ENCODE results near the gene SOX6. TPM values are rescaled to one million over a fixed set of nuclear protein-coding genes. Genes with fewer than 3 reads are reported as not detected.

Gene SOX6
- total and polyA plus RNA-seq, 2 experiments from 2014 or later, result 0.03 to 0.66 TPM

- no peak for TF ChIP-seq EZH2phosphoT487 (IDR thresholded peaks at IDR 0.05; ENCODE audit: unreplicated experiment)
- no peak for TF ChIP-seq ZNF462 (CRISPR knock-in tag; IDR thresholded peaks at IDR 0.05)
- no peak for TF ChIP-seq CREB1 (CRISPR knock-in tag; IDR thresholded peaks at IDR 0.05; ENCODE audit: low read depth)
- no peak for TF ChIP-seq POLR2AphosphoS5 (IDR thresholded peaks at IDR 0.05; ENCODE audit: low read depth)
- TF ChIP-seq CTCF (conservative IDR thresholded peaks at IDR 0.05; ENCODE audit: low read depth in 2 of 2), result no peak
- H3K4me1 ChIP-seq (ENCODE audit: insufficient read depth), result no peaks in the 10 kb centered on the region
- no peaks in the 10 kb centered on the region for H3K36me3 Mint-ChIP-seq (ENCODE audit: low read depth)
- no peaks in the 10 kb centered on the region for H3K9me2 ChIP-seq (ENCODE audit: insufficient read depth)
- ATAC-seq (no peak), DNase-seq (ENCODE audit: low spot score) (no peak)
- no peak overlapping the region for H3K4me3 Mint-ChIP-seq
- no peak overlapping the region for H3K4me2 ChIP-seq
- H3K27ac ChIP-seq (ENCODE audit: low read depth), result no peak overlapping the region
- no peak overlapping the region for H3K27ac Mint-ChIP-seq
- no peaks in the 10 kb centered on the region for H4K20me1 ChIP-seq (replicated peaks; ENCODE audit: insufficient read depth)
- H3K79me2 ChIP-seq (replicated peaks; ENCODE audit: insufficient read depth), result no peaks in the 10 kb centered on the region
- no peaks in the 10 kb centered on the region for H3K27me3 Mint-ChIP-seq (ENCODE audit: insufficient read depth, low read depth, poor library complexity)
- no peak overlapping the region for H3K4me3 ChIP-seq
- H2AFZ ChIP-seq, result no peak overlapping the region
- H3K4me1 Mint-ChIP-seq, result peaks cover 3% of the 10 kb centered on the region; the same call in 2 of the 3 replicates
- H3K9me3 Mint-ChIP-seq, result no peaks in the 10 kb centered on the region
- no peaks in the 10 kb centered on the region for H3K36me3 ChIP-seq (ENCODE audit: insufficient read depth)
- H3K27me3 ChIP-seq (ENCODE audit: insufficient read depth), result no peaks in the 10 kb centered on the region
- no peaks in the 10 kb centered on the region for H3F3A ChIP-seq (replicated peaks; ENCODE audit: low read depth)
These were observed 322.3 kb downstream of the SOX6 start for GRCh38 chr11:16034074-16034473.

All from GM23338 (cell line).